GM12873 (cell line): ENCODE data around the gene NELL2.

Source experiments
- TF ChIP-seq, protein P1 (sequence below): IDR thresholded peaks from 2 replicates; pipeline ENCODE4 v1.5.1; 2012; ENCODE audit warnings: low read depth, mild to moderate bottlenecking, moderate library complexity, low read length, control low read depth; ENCODE audit not compliant: insufficient read depth; ENCODE audit errors: missing control alignments

The NELL2 gene

DNA sequence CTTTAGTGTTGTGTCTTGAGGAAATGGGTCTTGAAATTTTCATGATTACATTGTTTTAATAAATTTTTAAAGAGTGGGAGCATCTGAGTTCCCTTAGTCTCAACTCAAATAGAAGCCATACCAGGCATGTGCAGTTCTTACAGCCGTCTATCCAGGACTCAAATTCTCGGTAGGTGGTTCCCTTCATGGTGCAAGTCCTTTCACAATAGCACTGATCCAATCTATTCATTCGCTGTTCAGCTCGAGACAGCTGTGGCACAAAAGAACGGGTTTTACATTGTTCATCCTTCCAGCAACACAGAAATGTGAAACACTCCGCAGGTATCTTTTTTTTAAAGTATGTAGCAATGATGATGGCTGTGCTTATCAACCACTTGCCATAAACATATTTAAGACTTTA lies 100.2 kb downstream of the NELL2 start:
- TF ChIP-seq, protein P1, sequence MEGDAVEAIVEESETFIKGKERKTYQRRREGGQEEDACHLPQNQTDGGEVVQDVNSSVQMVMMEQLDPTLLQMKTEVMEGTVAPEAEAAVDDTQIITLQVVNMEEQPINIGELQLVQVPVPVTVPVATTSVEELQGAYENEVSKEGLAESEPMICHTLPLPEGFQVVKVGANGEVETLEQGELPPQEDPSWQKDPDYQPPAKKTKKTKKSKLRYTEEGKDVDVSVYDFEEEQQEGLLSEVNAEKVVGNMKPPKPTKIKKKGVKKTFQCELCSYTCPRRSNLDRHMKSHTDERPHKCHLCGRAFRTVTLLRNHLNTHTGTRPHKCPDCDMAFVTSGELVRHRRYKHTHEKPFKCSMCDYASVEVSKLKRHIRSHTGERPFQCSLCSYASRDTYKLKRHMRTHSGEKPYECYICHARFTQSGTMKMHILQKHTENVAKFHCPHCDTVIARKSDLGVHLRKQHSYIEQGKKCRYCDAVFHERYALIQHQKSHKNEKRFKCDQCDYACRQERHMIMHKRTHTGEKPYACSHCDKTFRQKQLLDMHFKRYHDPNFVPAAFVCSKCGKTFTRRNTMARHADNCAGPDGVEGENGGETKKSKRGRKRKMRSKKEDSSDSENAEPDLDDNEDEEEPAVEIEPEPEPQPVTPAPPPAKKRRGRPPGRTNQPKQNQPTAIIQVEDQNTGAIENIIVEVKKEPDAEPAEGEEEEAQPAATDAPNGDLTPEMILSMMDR = no peak

DNA sequence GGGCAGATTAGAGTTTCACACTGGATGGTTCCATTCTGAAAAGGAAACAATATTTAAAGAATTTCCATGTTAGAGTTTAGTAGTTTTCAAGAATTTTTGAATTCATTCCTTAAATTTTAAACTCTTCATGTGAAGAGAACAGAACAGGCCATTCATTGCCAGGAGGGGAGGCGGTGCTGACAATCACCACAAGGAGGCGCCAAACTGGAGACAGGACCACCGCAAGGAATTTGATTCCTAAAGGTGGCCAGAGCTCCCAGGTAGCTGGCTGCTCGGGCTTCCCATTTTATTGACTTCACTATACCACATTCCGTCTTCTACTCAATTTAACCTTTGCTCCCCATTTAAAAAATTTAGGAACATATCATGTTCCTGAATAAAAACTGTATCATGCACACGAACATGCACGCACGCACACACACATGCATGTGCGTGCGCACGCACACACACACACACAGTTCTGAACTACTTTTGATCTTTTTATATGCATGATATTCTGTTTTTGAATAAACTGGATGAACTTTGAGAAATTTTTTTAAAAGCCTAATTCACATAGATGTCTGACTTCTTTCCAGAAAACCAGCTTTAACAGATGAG lies 101.2 kb downstream of the NELL2 start:
- TF ChIP-seq, protein P1 = peak; percentile 84

DNA sequence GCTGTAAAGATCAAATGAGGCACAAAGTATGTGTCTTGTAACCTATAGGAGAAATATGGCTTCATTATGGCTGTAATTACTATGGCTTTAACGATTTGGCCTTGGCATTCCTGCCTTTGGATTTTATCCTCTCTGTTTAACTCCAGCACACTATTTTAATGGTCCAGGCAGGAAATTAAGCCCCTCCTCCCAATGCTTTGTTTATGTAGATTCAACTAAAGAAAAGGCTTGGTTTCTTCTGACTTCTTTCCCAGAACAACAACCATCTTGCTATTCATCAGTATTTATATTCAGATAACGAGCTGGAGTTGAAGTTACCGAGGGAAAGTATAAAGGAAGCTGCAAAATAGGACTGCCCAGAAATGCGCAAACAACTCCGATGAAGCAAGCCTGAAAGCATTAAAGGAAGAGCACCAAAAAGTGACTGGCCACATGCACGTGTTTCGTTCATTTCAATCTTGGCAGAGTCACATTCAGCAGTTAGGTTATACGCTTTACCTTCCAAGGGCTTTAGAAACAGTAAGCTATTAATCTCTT lies 104.6 kb downstream of the NELL2 start:
- TF ChIP-seq, protein P1 = no peak

DNA sequence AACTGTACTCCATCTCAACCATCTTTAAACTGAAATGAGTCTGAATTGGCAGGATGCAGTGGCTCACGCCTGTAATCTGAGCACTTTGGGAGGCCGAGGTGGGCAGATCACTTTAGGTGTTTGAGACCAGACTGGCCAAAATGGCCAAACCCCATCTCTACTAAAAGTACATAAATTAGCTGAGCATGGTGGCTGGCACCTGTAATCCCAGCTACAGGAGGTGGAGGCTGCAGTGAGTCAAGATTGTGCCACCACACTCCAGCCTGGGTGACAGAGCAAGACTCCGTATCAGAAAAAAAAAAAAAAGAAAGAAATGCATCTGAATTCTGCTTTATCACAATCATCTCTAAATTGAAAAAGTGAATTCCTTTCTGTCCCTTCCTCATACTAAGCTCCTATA lies 110.3 kb downstream of the NELL2 start:
- TF ChIP-seq, protein P1 = no peak

DNA sequence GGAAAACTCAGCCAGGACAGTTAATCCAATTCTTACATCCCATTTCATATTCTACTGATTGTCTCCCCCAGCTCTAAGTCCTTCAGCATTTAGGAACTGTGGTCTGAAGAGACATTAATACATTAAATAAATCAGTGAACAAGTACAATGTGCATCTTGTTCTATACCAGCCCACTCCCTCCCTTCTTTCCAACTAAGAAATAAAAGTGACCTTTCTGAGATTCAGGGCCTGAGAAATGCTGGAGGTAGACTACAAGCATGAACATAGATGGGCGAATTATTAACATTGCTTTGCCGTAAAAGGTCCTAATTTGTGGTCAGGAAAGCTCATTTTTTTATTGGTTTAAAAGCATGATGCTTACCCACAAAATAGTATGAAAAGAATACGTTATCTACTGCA lies 113.1 kb downstream of the NELL2 start:
- TF ChIP-seq, protein P1 = no peak

DNA sequence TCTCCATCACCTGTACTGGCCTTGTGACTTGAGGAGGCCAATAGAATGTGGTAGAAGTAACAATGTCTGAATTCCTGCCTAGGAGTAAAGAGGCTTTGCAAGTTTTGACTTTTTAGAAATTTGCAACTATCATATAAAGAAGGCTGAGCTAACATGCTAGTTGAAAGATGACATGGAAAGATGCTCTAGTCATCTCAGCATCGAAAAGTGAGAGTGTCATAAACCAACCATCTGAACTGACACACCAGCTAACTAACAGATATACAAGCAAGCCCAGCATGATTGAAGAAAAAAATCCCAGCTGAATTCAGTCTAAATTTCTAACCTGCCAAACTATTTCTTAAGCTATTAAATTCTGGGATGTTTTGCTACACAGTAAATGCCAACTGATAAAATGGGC lies 116.8 kb downstream of the NELL2 start:
- TF ChIP-seq, protein P1 = no peak

DNA sequence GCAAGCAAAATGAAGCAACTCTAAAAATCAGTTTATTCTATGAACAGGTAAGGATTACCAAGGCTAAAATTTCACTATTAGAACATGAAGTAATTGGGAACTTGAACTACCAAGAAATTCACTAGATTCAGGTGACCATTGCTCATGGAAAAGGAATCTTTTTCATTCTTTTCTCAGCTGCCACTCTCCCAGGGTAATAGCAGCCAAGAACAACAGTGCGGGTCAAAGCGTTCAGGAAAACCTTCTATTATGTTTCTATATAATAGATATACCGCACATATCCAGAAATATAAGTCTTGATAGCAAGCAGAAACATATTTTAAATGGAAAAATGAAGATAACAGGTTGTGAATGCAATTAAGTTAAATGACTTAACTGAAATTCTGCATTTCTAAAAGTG lies 125.6 kb downstream of the NELL2 start:
- TF ChIP-seq, protein P1 = no peak
